Umbilical cord (tissue), 1 donor: ENCODE data around the gene TAS2R7. TPM values are rescaled to one million over a fixed set of nuclear protein-coding genes. Genes with fewer than 3 reads are reported as not detected.

Experiments
- total RNA-seq: library from RNA; depleted of rRNA; stranded (reverse); fragments of >200 nt; gene quantifications from one replicate; pipeline ENCODE4 v1.2.3, GENCODE V29; 2014; ENCODE audit warnings: low replicate concordance; ENCODE audit not compliant: insufficient read depth

TAS2R7 gene
- total RNA-seq, 1 donor from 2014 or later, result 2.9 TPM

Other genes starting within 250 kb of the TAS2R7 start
- gene MAGOHB, start 189.0 kb downstream of the TAS2R7 start, total RNA-seq, result 29.1 TPM
- 2.4 TPM for gene STYK1, start 128.6 kb downstream of the TAS2R7 start, total RNA-seq
- gene YBX3, start 79.3 kb downstream of the TAS2R7 start, total RNA-seq, result 121 TPM
- 1.7 TPM for gene TAS2R8, start 4.7 kb upstream of the TAS2R7 start, total RNA-seq
- 1.7 TPM for gene TAS2R9, start 7.5 kb upstream of the TAS2R7 start, total RNA-seq
- 2.6 TPM for gene TAS2R10, start 23.7 kb upstream of the TAS2R7 start, total RNA-seq
- 3.9 TPM for gene PRR4, start 46.8 kb upstream of the TAS2R7 start, total RNA-seq
- 9.6 TPM for gene PRH1, start 81.6 kb upstream of the TAS2R7 start, total RNA-seq
- 5.3 TPM for gene TAS2R13, start 106.9 kb upstream of the TAS2R7 start, total RNA-seq
- 1.4 TPM for gene PRH2, start 126.6 kb upstream of the TAS2R7 start, total RNA-seq
- 21.4 TPM for gene TAS2R14, start 136.6 kb upstream of the TAS2R7 start, total RNA-seq
- 5.8 TPM for gene TAS2R50, start 184.3 kb upstream of the TAS2R7 start, total RNA-seq
- 8.2 TPM for gene TAS2R20, start 195.7 kb upstream of the TAS2R7 start, total RNA-seq
- gene TAS2R19, start 220.0 kb upstream of the TAS2R7 start, total RNA-seq, result 21.9 TPM
- gene TAS2R31, start 228.8 kb upstream of the TAS2R7 start, total RNA-seq, result 32.5 TPM